Neuronal stem cell (in vitro differentiated cells): ENCODE data around the gene FBXW5. TPM values are rescaled to one million over a fixed set of nuclear protein-coding genes. Genes with fewer than 3 reads are reported as not detected.

Experiments used
- DNase-seq: peaks from one replicate; pipeline ENCODE4 v3.0.0-alpha.2; 2013; ENCODE audit warnings: low spot score
- H2AFZ ChIP-seq: one replicate; pipeline ENCODE4 v1.6.1; 2013; ENCODE audit warnings: mild to moderate bottlenecking, low read length, inconsistent platforms
- H2AK5ac ChIP-seq: 2 replicates; pipeline ENCODE4 v1.6.1; 2013; ENCODE audit warnings: low read depth, mild to moderate bottlenecking, inconsistent platforms, low read length, moderate library complexity, mixed read lengths
- H2BK120ac ChIP-seq: 2 replicates; pipeline ENCODE4 v1.6.1; 2013; ENCODE audit warnings: low read depth, mild to moderate bottlenecking, inconsistent platforms, low read length, moderate library complexity, mixed read lengths
- H2BK12ac ChIP-seq: one replicate; pipeline ENCODE4 v1.6.1; 2013; ENCODE audit warnings: low read length, inconsistent platforms
- H2BK15ac ChIP-seq: 2 replicates; pipeline ENCODE4 v1.6.1; 2013; ENCODE audit warnings: mild to moderate bottlenecking, low read length, inconsistent platforms, mixed read lengths
- H2BK5ac ChIP-seq: one replicate; pipeline ENCODE4 v1.6.1; 2013; ENCODE audit warnings: inconsistent platforms, mild to moderate bottlenecking, low read length, moderate library complexity
- H3K14ac ChIP-seq: one replicate; pipeline ENCODE4 v1.6.1; 2013; ENCODE audit warnings: low read length, inconsistent platforms
- H3K18ac ChIP-seq: 2 replicates; pipeline ENCODE4 v1.6.1; 2013; ENCODE audit warnings: low read length, inconsistent platforms
- H3K23ac ChIP-seq: 2 replicates; pipeline ENCODE4 v1.6.1; 2013; ENCODE audit warnings: low read depth, mild to moderate bottlenecking, mixed read lengths, low read length, inconsistent platforms; ENCODE audit not compliant: poor library complexity
- H3K27ac ChIP-seq: replicated peaks from 3 replicates; pipeline ENCODE4 v1.5.1; 2013; ENCODE audit warnings: low read length, inconsistent platforms
- H3K27me3 ChIP-seq, 3 experiments: 2 replicates each; pipeline ENCODE4 v1.6.1; 2013; ENCODE audit warnings: low read length in 3 of 3, mild to moderate bottlenecking in 2 of 3, inconsistent platforms in 1 of 3, low read depth in 1 of 3, mixed read lengths in 1 of 3, moderate library complexity in 1 of 3; ENCODE audit not compliant: control insufficient read depth in 3 of 3, insufficient read depth in 3 of 3
- H3K36me3 ChIP-seq, 2 donors: replicated peaks in 1 of 2; 2 replicates each; pipeline ENCODE4 v1.6.1; 2013; ENCODE audit warnings: low read length in 2 of 2; ENCODE audit not compliant: control insufficient read depth in 2 of 2, insufficient read depth in 2 of 2
- H3K4ac ChIP-seq: 2 replicates; pipeline ENCODE4 v1.6.1; 2013; ENCODE audit warnings: inconsistent platforms, mild to moderate bottlenecking, low read length, moderate library complexity
- H3K4me1 ChIP-seq, 2 donors: 1 replicate in 1 of 2; 2 replicates in 1 of 2; pipeline ENCODE4 v1.6.1; 2013; ENCODE audit warnings: low read length in 2 of 2, low read depth in 1 of 2; ENCODE audit not compliant: control insufficient read depth in 2 of 2, insufficient read depth in 1 of 2
- H3K4me2 ChIP-seq: one replicate; pipeline ENCODE4 v1.6.1; 2013; ENCODE audit warnings: mild to moderate bottlenecking, low read length, inconsistent platforms; ENCODE audit not compliant: insufficient read depth, poor library complexity, severe bottlenecking
- H3K4me3 ChIP-seq, 2 donors: 2 replicates each; pipeline ENCODE4 v1.5.1; 2013; ENCODE audit warnings: low read length in 2 of 2, mild to moderate bottlenecking in 2 of 2, inconsistent platforms in 1 of 2, moderate library complexity in 1 of 2
- H3K79me1 ChIP-seq: one replicate; pipeline ENCODE4 v1.6.1; 2013; ENCODE audit warnings: low read depth, mild to moderate bottlenecking, inconsistent platforms, low read length, moderate library complexity
- H3K9ac ChIP-seq: one replicate; pipeline ENCODE4 v1.6.1; 2013; ENCODE audit warnings: mild to moderate bottlenecking, low read depth, low read length, inconsistent platforms; ENCODE audit not compliant: poor library complexity
- H3K9me3 ChIP-seq, 2 donors: replicated peaks in 1 of 2; 2 replicates each; pipeline versions ENCODE3 to v1.6.1; 2013; ENCODE audit warnings: low read length in 2 of 2, mild to moderate bottlenecking in 2 of 2, inconsistent platforms in 1 of 2, low read depth in 1 of 2, mixed read lengths in 1 of 2, moderate library complexity in 1 of 2; ENCODE audit not compliant: control insufficient read depth in 2 of 2, insufficient read depth in 1 of 2
- H4K8ac ChIP-seq: one replicate; pipeline ENCODE4 v1.6.1; 2013; ENCODE audit warnings: low read depth, mild to moderate bottlenecking, inconsistent platforms, low read length, moderate library complexity
- H4K91ac ChIP-seq: one replicate; pipeline ENCODE4 v1.6.1; 2013; ENCODE audit warnings: low read length, low read depth, mild to moderate bottlenecking, inconsistent platforms; ENCODE audit not compliant: poor library complexity
- WGBS, 2 donors: extraction: QIAGEN DNeasy Blood & Tissue Kit; methylation state at CpG; one replicate each; pipeline ENCODE4 v1.1.7; 2013; ENCODE audit warnings: missing lambda C conversion rate in 2 of 2, mixed read lengths in 1 of 2; ENCODE audit not compliant: insufficient read length in 2 of 2, insufficient replicate concordance in 1 of 2; ENCODE audit errors: extremely low coverage in 2 of 2; 5-methylcytosine and 5-hydroxymethylcytosine counted together
- polyA plus RNA-seq, 2 experiments: library from polyadenylated mRNA; stranded (reverse); fragments of 200-250 nt; gene quantifications; one replicate each; pipeline ENCODE4 v1.2.3, GENCODE V29; 2013

FBXW5 gene
- polyA plus RNA-seq (2013, experiment 1 of 2): 33.3 TPM
- polyA plus RNA-seq (2013, experiment 2 of 2): 31.2 TPM

- peak within 1 kb of the TSS; percentile 4 for H2BK120ac ChIP-seq
- peak within 1 kb of the TSS; percentile 84 for H3K14ac ChIP-seq
- peaks cover 0 to 2% of the 10 kb centered on the region in 2 donors for H3K9me3 ChIP-seq
Observed at GRCh38 chr9:136944519-136945332, at the start of gene FBXW5, which contains the start of gene C8G. Gene FBXW5 (minus strand): TSS chr9:136944738. CDS start chr9:136944083, 655 bp downstream. Gene C8G (plus strand): TSS chr9:136945243. CDS start chr9:136945321, 78 bp downstream.

DNA sequence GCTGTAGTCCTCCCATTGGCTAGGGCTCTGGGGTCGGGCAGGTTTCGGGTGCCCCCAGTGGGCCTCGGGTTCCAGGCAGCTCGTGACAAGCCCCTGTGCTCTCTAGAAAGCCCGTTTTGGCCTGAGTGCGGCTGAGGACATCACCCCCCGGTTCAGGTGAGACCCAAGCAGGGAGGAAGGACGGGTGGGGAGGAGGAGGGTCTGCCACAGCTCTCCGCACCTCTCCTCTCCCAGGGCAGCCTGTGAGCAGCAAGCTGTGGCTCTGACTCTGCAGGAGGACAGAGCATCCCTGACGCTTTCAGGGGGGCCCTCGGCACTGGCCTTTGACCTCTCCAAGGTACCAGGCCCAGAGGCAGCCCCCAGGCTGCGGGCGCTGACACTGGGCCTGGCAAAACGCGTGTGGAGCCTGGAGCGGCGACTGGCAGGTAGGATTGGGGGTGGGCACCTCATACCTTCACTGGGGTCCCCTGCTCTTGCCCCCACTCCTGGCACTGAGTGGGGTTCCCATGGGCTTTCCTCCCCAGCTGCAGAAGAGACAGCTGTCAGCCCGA is 48.4 kb upstream of the FBXW5 start:
- Histone ChIP-seq H3K9me3 (peaks cover 8 to 13% of the 10 kb centered on the region in 2 donors), H3K23ac (peak overlapping the region; percentile 75), H3K9ac (peak overlapping the region; percentile 96), H3K4ac (no peak overlapping the region), H4K91ac (no peak overlapping the region), H2AFZ (peak overlapping the region; percentile 96), H2BK5ac (peak overlapping the region; percentile 1), H2BK12ac (no peak overlapping the region), H3K79me1 (peaks cover 9% of the 10 kb centered on the region), H3K4me2 (peak overlapping the region; percentile 85), H3K36me3 (peaks cover 6 to 15% of the 10 kb centered on the region in 2 donors), H3K27ac (no peak overlapping the region), H2BK15ac (peak overlapping the region; percentile 45), H2AK5ac (peak overlapping the region; percentile 88), H2BK120ac (no peak overlapping the region), H3K4me3 (peak overlapping the region; percentile 85 to 97), H3K14ac (peak overlapping the region; percentile 75), H4K8ac (no peak overlapping the region), H3K4me1 (peaks cover 4 to 22% of the 10 kb centered on the region in 2 donors), H3K27me3 (peaks cover 0 to 5% (median 0%) of the 10 kb centered on the region in 3 experiments), H3K18ac (peak overlapping the region; percentile 35)
- DNase-seq: no peak
- WGBS, 2 donors: no CpG with 5 or more reads among the region's 18 CpGs

More at GRCh38 chr9:136944519-136945332, at the start of gene FBXW5, which contains the start of gene C8G:
- peak within 1 kb of the TSS; percentile 92 to 96 for H3K4me3 ChIP-seq
- peaks cover 31 to 37% of the 10 kb centered on the region in 2 donors for H3K36me3 ChIP-seq
- peak within 1 kb of the TSS; percentile 52 for H4K8ac ChIP-seq
- H3K4ac ChIP-seq: peak within 1 kb of the TSS; percentile 38
- no CpG with 5 or more reads among the region's 74 CpGs for WGBS, 2 donors
- no peaks in the 10 kb centered on the region for H3K27me3 ChIP-seq
- peak within 1 kb of the TSS; percentile 72 for H3K27ac ChIP-seq
- H2AK5ac ChIP-seq: peak within 1 kb of the TSS; percentile 84
- peak within 1 kb of the TSS; percentile 95 for H2BK12ac ChIP-seq
- H4K91ac ChIP-seq: no peak within 1 kb of the TSS
- H3K23ac ChIP-seq: peak within 1 kb of the TSS; percentile 97
- H3K4me2 ChIP-seq: peak within 1 kb of the TSS; percentile 91
- H3K9ac ChIP-seq: peak within 1 kb of the TSS; percentile 97
- H3K79me1 ChIP-seq: peaks cover 19% of the 10 kb centered on the region
- peak within 1 kb of the TSS; percentile 97 for H3K18ac ChIP-seq
- DNase-seq: peak; percentile 94
- peak within 1 kb of the TSS; percentile 93 for H2BK15ac ChIP-seq
- H3K4me1 ChIP-seq: peaks cover 10% of the 10 kb centered on the region in 2 donors
- H2BK5ac ChIP-seq: peak within 1 kb of the TSS; percentile 87
- peak within 1 kb of the TSS; percentile 84 for H2AFZ ChIP-seq

DNA sequence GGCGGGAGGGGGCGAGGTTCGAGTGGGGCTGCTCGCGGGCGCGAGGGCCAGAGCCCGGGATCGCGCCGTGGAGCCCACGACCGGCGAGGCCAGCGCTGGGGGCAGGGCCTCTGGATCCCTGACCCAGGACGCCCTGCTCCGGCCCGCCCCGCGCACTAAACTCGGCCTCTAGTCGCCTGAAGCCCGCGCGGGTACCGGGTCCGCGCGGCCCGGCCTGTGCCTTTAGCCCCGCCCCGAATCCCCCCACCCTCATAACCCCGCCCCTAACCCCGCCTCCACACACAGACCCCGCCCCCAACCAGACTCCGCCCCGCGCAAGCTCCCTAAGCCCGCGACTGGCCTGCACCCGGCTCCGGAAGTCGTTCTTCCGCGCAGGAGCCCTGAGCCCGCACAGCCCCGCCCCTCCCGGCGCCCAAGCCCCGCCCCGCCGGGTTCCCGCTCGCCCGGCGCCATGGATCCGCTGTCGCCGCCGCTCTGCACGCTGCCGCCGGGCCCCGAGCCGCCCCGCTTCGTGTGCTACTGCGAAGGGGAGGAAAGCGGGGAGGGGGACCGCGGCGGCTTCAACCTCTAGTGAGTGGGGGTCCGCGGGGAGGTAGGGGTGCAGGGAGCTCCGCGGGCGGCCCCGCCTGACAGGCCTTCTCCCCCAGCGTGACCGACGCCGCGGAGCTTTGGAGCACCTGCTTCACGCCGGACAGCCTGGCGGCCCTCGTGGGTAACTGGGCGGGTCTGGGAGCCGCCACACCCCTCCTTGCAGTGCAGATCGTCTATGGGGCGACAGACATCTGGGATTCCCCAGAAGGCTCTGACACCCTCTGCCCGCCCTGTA is 47.7 kb upstream of the FBXW5 start, which contains the start of gene PAXX:
Gene PAXX (plus strand): TSS at position 430 of the 826 bp plus-strand sequence. CDS start 22 bp downstream, at position 452.
- H2BK12ac ChIP-seq: peak within 1 kb of the TSS; percentile 22
- peak within 1 kb of the TSS; percentile 85 for H4K91ac ChIP-seq
- peak within 1 kb of the TSS; percentile 88 for H2AK5ac ChIP-seq
- H2BK15ac ChIP-seq: peak within 1 kb of the TSS; percentile 81
- H3K9ac ChIP-seq: peak within 1 kb of the TSS; percentile 96
- peak within 1 kb of the TSS; percentile 1 for H2BK5ac ChIP-seq
- H3K4me2 ChIP-seq: peak within 1 kb of the TSS; percentile 85
- H3K18ac ChIP-seq: peak within 1 kb of the TSS; percentile 94
- no peak within 1 kb of the TSS for H4K8ac ChIP-seq
- WGBS, 2 donors: no CpG with 5 or more reads among the region's 92 CpGs
- no peak within 1 kb of the TSS for H3K4ac ChIP-seq
- H2AFZ ChIP-seq: peak within 1 kb of the TSS; percentile 96
- H3K4me3 ChIP-seq: peak within 1 kb of the TSS; percentile 85 to 97
- peak within 1 kb of the TSS; percentile 75 for H3K23ac ChIP-seq
- no peak within 1 kb of the TSS for H3K27ac ChIP-seq
- no peak within 1 kb of the TSS for H2BK120ac ChIP-seq
- H3K27me3 ChIP-seq: peaks cover 0 to 5% (median 2%) of the 10 kb centered on the region in 3 experiments
- H3K9me3 ChIP-seq: peaks cover 8 to 13% of the 10 kb centered on the region in 2 donors
- peak; percentile 86 for DNase-seq
- H3K36me3 ChIP-seq: peaks cover 6 to 15% of the 10 kb centered on the region in 2 donors
- H3K14ac ChIP-seq: peak within 1 kb of the TSS; percentile 75
- H3K79me1 ChIP-seq: peaks cover 9% of the 10 kb centered on the region
- peaks cover 4 to 18% of the 10 kb centered on the region in 2 donors for H3K4me1 ChIP-seq
